Liver (tissue), 3 donors: Measurements from ENCODE around the gene CASZ1.

Experiments used
- EGR1 ChIP-seq, 2 donors: IDR thresholded peaks; 2 replicates each; pipeline ENCODE4 v1.6.1; 2016 to 2018; ENCODE audit warnings: antibody characterized with exemption in 2 of 2, low read depth in 2 of 2
- JUND ChIP-seq, 2 donors: IDR thresholded peaks; 2 replicates each; pipeline ENCODE4 v1.6.1; 2016; ENCODE audit warnings: antibody characterized with exemption in 2 of 2
- TF ChIP-seq, protein P1 (sequence below): fragments of 150-350 bp; IDR thresholded peaks from 2 replicates; pipeline ENCODE4 v1.5.1; 2017; ENCODE audit warnings: improper control_type of control experiment, low read depth, low read length; ENCODE audit not compliant: missing input control
- donor health status: healthy.
- donor health status: healthy.

DNA sequence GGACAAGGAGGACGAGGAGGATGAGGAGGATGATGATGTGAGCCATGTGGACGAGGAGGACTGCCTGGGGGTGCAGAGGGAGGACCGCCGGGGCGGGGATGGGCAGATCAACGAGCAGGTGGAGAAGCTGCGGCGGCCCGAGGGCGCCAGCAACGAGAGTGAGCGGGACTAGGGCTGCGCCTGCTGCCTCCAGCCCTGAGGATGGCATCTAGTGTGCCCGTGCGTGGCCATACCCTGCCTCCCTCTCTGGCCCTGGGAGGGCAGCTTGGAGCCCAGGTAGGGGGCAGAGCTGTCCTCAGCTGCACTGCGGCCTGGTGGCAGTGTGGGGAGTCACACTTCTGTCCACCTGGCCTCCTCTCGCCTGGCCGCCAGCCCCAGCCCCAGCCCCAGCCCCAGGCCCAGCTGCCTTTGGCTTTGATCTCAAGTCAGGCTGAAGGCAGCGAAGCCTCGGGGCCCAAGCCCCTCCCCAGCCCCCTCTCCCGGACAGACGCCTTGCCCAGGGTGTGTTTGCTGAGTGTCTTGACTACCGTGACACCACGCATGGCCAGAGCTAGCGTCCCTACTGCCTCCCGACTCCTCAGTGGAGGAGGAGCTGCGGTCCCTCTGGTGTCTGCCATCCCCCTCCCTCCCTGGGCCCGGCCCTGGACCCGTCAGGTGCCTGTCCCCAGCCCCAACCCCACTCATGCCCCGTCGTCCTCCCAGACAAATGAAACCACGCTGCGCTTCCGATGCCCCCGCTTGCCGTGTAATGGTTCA, 166.5 kb downstream of the CASZ1 start:
- TF ChIP-seq, protein P1, sequence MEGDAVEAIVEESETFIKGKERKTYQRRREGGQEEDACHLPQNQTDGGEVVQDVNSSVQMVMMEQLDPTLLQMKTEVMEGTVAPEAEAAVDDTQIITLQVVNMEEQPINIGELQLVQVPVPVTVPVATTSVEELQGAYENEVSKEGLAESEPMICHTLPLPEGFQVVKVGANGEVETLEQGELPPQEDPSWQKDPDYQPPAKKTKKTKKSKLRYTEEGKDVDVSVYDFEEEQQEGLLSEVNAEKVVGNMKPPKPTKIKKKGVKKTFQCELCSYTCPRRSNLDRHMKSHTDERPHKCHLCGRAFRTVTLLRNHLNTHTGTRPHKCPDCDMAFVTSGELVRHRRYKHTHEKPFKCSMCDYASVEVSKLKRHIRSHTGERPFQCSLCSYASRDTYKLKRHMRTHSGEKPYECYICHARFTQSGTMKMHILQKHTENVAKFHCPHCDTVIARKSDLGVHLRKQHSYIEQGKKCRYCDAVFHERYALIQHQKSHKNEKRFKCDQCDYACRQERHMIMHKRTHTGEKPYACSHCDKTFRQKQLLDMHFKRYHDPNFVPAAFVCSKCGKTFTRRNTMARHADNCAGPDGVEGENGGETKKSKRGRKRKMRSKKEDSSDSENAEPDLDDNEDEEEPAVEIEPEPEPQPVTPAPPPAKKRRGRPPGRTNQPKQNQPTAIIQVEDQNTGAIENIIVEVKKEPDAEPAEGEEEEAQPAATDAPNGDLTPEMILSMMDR: no peak
- TF ChIP-seq JUND (IDR thresholded peaks at IDR 0.05) (no peak), EGR1 (IDR thresholded peaks at IDR 0.05; ENCODE audit: low read depth in 2 of 2) (no peak)
